ENCODE measurements around the gene NOL8.

NOL8 gene

GRCh38 chr9:92315456-92315855 is 9.7 kb downstream of the NOL8 start:
- DNase-seq: no peak
- Histone ChIP-seq H3K4me3 (ENCODE audit: low read depth, low read length) (no peak overlapping the region), H3K9me3 (no peaks in the 10 kb centered on the region), H3K4me1 (no peaks in the 10 kb centered on the region), H3K27me3 (no peaks in the 10 kb centered on the region), H3K36me3 (peaks cover 69% of the 10 kb centered on the region)
- TF ChIP-seq CTCF (IDR thresholded peaks at IDR 0.05; ENCODE audit: low read depth, low read length): no peak

- no peak for DNase-seq
- H3K4me3 ChIP-seq (ENCODE audit: low read depth, low read length): no peak overlapping the region
- no peaks in the 10 kb centered on the region for H3K9me3 ChIP-seq
- H3K36me3 ChIP-seq: peaks cover 67% of the 10 kb centered on the region
- TF ChIP-seq CTCF (IDR thresholded peaks at IDR 0.05; ENCODE audit: low read depth, low read length): no peak
- H3K4me1 ChIP-seq: no peaks in the 10 kb centered on the region
- no peaks in the 10 kb centered on the region for H3K27me3 ChIP-seq
Measured at GRCh38 chr9:92313624-92314012, 11.5 kb downstream of the NOL8 start.

GRCh38 chr9:92312887-92313623 is 12.1 kb downstream of the NOL8 start:
- Histone ChIP-seq H3K4me1 (no peaks in the 10 kb centered on the region), H3K27me3 (no peaks in the 10 kb centered on the region), H3K4me3 (ENCODE audit: low read depth, low read length) (no peak overlapping the region), H3K36me3 (peaks cover 68% of the 10 kb centered on the region), H3K9me3 (no peaks in the 10 kb centered on the region)
- TF ChIP-seq CTCF (IDR thresholded peaks at IDR 0.05; ENCODE audit: low read depth, low read length): no peak
- DNase-seq: no peak

- Histone ChIP-seq H3K36me3 (peaks cover 75% of the 10 kb centered on the region), H3K4me1 (no peaks in the 10 kb centered on the region), H3K27me3 (no peaks in the 10 kb centered on the region), H3K9me3 (no peaks in the 10 kb centered on the region), H3K4me3 (ENCODE audit: low read depth, low read length) (no peak overlapping the region)
- TF ChIP-seq CTCF (IDR thresholded peaks at IDR 0.05; ENCODE audit: low read depth, low read length): no peak
- no peak for DNase-seq
Measured at GRCh38 chr9:92310562-92310961, 14.6 kb downstream of the NOL8 start.

- H3K4me3 ChIP-seq (ENCODE audit: low read depth, low read length): no peak overlapping the region
- H3K9me3 ChIP-seq: no peaks in the 10 kb centered on the region
- no peak for DNase-seq
- no peaks in the 10 kb centered on the region for H3K27me3 ChIP-seq
- TF ChIP-seq CTCF (IDR thresholded peaks at IDR 0.05; ENCODE audit: low read depth, low read length): no peak
- H3K4me1 ChIP-seq: no peaks in the 10 kb centered on the region
- peaks cover 88% of the 10 kb centered on the region for H3K36me3 ChIP-seq
Measured at GRCh38 chr9:92308893-92309292, 16.3 kb downstream of the NOL8 start.

- Histone ChIP-seq H3K9me3 (no peaks in the 10 kb centered on the region), H3K4me3 (ENCODE audit: low read depth, low read length) (no peak overlapping the region), H3K27me3 (no peaks in the 10 kb centered on the region), H3K36me3 (peaks cover 87% of the 10 kb centered on the region), H3K4me1 (no peaks in the 10 kb centered on the region)
- no peak for DNase-seq
- TF ChIP-seq CTCF (IDR thresholded peaks at IDR 0.05; ENCODE audit: low read depth, low read length): no peak
Measured at GRCh38 chr9:92300936-92301335, 24.2 kb downstream of the NOL8 start.
